ENCODE measurements around the gene STAT5A. TPM values are rescaled to one million over a fixed set of nuclear protein-coding genes. Genes with fewer than 3 reads are reported as not detected.

STAT5A gene
- total and polyA plus RNA-seq, 9 of the 15 experiments (the other 6 are each of a cell fraction or from before 2014, with no cell fraction given), result 79.9 to 415 (median 196) TPM

DNA sequence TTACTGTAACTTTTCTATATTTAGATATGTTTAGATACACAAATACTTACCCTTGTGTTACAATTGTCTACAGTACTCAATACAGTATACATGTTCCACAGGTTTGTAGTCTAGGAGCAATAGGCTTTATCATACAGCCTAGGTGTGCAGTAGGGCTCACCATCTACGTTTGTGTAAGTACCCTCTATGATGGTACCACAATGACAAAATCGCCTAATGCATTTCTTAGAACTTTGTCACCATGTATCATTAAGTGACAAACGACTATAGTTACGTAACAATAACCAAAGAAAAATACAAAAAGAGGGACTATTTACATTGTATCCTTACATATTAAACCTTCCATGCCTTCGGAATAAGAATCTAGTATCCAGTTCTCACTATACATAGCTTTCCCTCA is 20.1 kb upstream of the STAT5A start (continued):
- TF ChIP-seq, protein P1, sequence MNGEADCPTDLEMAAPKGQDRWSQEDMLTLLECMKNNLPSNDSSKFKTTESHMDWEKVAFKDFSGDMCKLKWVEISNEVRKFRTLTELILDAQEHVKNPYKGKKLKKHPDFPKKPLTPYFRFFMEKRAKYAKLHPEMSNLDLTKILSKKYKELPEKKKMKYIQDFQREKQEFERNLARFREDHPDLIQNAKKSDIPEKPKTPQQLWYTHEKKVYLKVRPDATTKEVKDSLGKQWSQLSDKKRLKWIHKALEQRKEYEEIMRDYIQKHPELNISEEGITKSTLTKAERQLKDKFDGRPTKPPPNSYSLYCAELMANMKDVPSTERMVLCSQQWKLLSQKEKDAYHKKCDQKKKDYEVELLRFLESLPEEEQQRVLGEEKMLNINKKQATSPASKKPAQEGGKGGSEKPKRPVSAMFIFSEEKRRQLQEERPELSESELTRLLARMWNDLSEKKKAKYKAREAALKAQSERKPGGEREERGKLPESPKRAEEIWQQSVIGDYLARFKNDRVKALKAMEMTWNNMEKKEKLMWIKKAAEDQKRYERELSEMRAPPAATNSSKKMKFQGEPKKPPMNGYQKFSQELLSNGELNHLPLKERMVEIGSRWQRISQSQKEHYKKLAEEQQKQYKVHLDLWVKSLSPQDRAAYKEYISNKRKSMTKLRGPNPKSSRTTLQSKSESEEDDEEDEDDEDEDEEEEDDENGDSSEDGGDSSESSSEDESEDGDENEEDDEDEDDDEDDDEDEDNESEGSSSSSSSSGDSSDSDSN (IDR thresholded peaks at IDR 0.05; ENCODE audit: borderline replicate concordance in 1 of 2, low read depth in 2 of 2, low read length in 2 of 2), result no peak
- TF ChIP-seq PHTF2 (CRISPR knock-in tag; IDR thresholded peaks at IDR 0.05) (no peak), PCBP2 (IDR thresholded peaks at IDR 0.05; ENCODE audit: low read depth, low read length, poor library complexity, severe bottlenecking) (no peak), ZNF140 (CRISPR knock-in tag; IDR thresholded peaks at IDR 0.05) (no peak), CEBPB (tag; IDR thresholded peaks at IDR 0.05) (peak; percentile 74), POLR2A (conservative IDR thresholded peaks at IDR 0.05) (0 out of 2 replicates have a peak, but pooled peaks have one; percentile 60), POLR2H (tag; IDR thresholded peaks at IDR 0.05; ENCODE audit: low read depth) (0 out of 2 replicates have a peak, but pooled peaks have one; percentile 18), ZSCAN32 (CRISPR knock-in tag; IDR thresholded peaks at IDR 0.05) (no peak), BCLAF1 (IDR thresholded peaks at IDR 0.05; ENCODE audit: borderline replicate concordance in 1 of 2, control insufficient read depth in 1 of 2, low read depth in 2 of 2, low read length in 1 of 2) (no peak), ESRRB (CRISPR knock-in tag; IDR thresholded peaks at IDR 0.05; ENCODE audit: borderline replicate concordance) (no peak), MECOM (CRISPR knock-in tag; IDR thresholded peaks at IDR 0.05) (no peak), CCNT2 (IDR thresholded peaks at IDR 0.05; ENCODE audit: borderline replicate concordance, extremely low read depth, insufficient read length, low read depth, low read length) (no peak), ZNF717 (CRISPR knock-in tag; IDR thresholded peaks at IDR 0.05) (no peak), TAF1 (IDR thresholded peaks at IDR 0.05; ENCODE audit: control insufficient read depth, extremely low read depth, insufficient read depth, low read length, severe bottlenecking) (no peak), FOS (IDR thresholded peaks at IDR 0.05; ENCODE audit: extremely low read depth, insufficient read length) (no peak)
- TF ChIP-seq, protein P2, sequence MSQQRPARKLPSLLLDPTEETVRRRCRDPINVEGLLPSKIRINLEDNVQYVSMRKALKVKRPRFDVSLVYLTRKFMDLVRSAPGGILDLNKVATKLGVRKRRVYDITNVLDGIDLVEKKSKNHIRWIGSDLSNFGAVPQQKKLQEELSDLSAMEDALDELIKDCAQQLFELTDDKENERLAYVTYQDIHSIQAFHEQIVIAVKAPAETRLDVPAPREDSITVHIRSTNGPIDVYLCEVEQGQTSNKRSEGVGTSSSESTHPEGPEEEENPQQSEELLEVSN (IDR thresholded peaks at IDR 0.05; ENCODE audit: borderline replicate concordance in 1 of 2, extremely low read depth in 1 of 2, insufficient read depth in 1 of 2, insufficient read length in 1 of 2, low read depth in 1 of 2, low read length in 1 of 2, poor library complexity in 1 of 2, severe bottlenecking in 1 of 2), result no peak

Measured in K562 (cell line).